IMR-90 (cell line): ENCODE results near the gene PEX5L. TPM values are rescaled to one million over a fixed set of nuclear protein-coding genes. Genes with fewer than 3 reads are reported as not detected.

Experiments used
- ATAC-seq: fragments of 200-7000 bp; cut with Tn5 transposase; 2 replicates; pipeline ENCODE4 v1.9.1; 2020; ENCODE audit warnings: low read depth, mild to moderate bottlenecking, moderate library complexity
- BruUV-seq: library from RNA; stranded (reverse); fragments of 400-500 nt; replicated peaks from 2 replicates; lab custom pipeline; 2021; lab: Mats Ljungman, UMichigan
- CTCF ChIA-PET: fragments of 300-600 bp; formaldehyde crosslinking; extraction: SDS; loops from one replicate; lab custom pipeline; 2021; ENCODE audit warnings: antibody characterized with exemption; lab: Yijun Ruan, JAX
- POLR2A ChIA-PET: fragments of 300-600 bp; sonication (Branson Sonifier 250); formaldehyde crosslinking; loops from one replicate; lab custom pipeline; 2022; ENCODE audit warnings: antibody characterized with exemption; ENCODE audit not compliant: unreplicated experiment; lab: Charles Lee
- DNase-seq: peaks from one replicate; pipeline ENCODE4 v3.0.0; 2013
- H2AFZ ChIP-seq: replicated peaks from 2 replicates; pipeline ENCODE3; 2013; ENCODE audit warnings: low read length, mild to moderate bottlenecking; ENCODE audit not compliant: poor library complexity
- H2AK5ac ChIP-seq: 2 replicates; pipeline ENCODE4 v1.6.1; 2013; ENCODE audit warnings: low read depth, low read length, inconsistent platforms
- H2AK9ac ChIP-seq: replicated peaks from 2 replicates; pipeline ENCODE3; 2013; ENCODE audit warnings: mild to moderate bottlenecking, low read depth, low read length, moderate library complexity; ENCODE audit not compliant: poor library complexity
- H2BK120ac ChIP-seq: 2 replicates; pipeline ENCODE4 v1.6.1; 2013; ENCODE audit warnings: low read depth, low read length, inconsistent platforms
- H2BK15ac ChIP-seq: 3 replicates; pipeline ENCODE4 v1.6.1; 2013; ENCODE audit warnings: low read depth, low read length, inconsistent platforms
- H2BK20ac ChIP-seq: 2 replicates; pipeline ENCODE4 v1.6.1; 2013; ENCODE audit warnings: low read depth, mild to moderate bottlenecking, inconsistent platforms, low read length, moderate library complexity
- H2BK5ac ChIP-seq: 2 replicates; pipeline ENCODE4 v1.6.1; 2013; ENCODE audit warnings: mild to moderate bottlenecking, low read depth, low read length, inconsistent platforms; ENCODE audit not compliant: poor library complexity, severe bottlenecking
- H3K14ac ChIP-seq: replicated peaks from 2 replicates; pipeline ENCODE4 v1.6.1; 2013; ENCODE audit warnings: low read depth, low read length, inconsistent platforms
- H3K18ac ChIP-seq: 2 replicates; pipeline ENCODE4 v1.6.1; 2013; ENCODE audit warnings: low read depth, low read length, control low read depth
- H3K23ac ChIP-seq: 2 replicates; pipeline ENCODE4 v1.6.1; 2013; ENCODE audit warnings: low read depth, low read length, inconsistent platforms
- H3K27ac ChIP-seq: 2 replicates; pipeline ENCODE4 v1.5.1; 2013; ENCODE audit warnings: mild to moderate bottlenecking, control low read depth, low read length; ENCODE audit not compliant: insufficient read depth
- H3K27me3 ChIP-seq: 2 replicates; pipeline ENCODE4 v1.6.1; 2013; ENCODE audit warnings: low read length; ENCODE audit not compliant: control insufficient read depth, insufficient read depth
- H3K36me3 ChIP-seq: 2 replicates; pipeline ENCODE4 v1.6.1; 2013; ENCODE audit warnings: low read length, mixed read lengths; ENCODE audit not compliant: control insufficient read depth, insufficient read depth
- H3K4ac ChIP-seq: 2 replicates; pipeline ENCODE4 v1.6.1; 2013; ENCODE audit warnings: low read depth, low read length, inconsistent platforms
- H3K4me1 ChIP-seq: 2 replicates; pipeline ENCODE4 v1.6.1; 2013; ENCODE audit warnings: low read length, mixed read lengths; ENCODE audit not compliant: control insufficient read depth, insufficient read depth
- H3K4me2 ChIP-seq: 2 replicates; pipeline ENCODE4 v1.6.1; 2013; ENCODE audit warnings: low read depth, mild to moderate bottlenecking, control low read depth, low read length, moderate library complexity
- H3K4me3 ChIP-seq: 2 replicates; pipeline ENCODE4 v1.5.1; 2013; ENCODE audit warnings: low read depth, mild to moderate bottlenecking, control low read depth, low read length, moderate library complexity; ENCODE audit not compliant: insufficient read depth
- H3K56ac ChIP-seq: 2 replicates; pipeline ENCODE4 v1.6.1; 2013; ENCODE audit warnings: low read length, inconsistent platforms; ENCODE audit not compliant: insufficient read depth; ENCODE audit errors: extremely low read depth
- H3K79me1 ChIP-seq, 2 experiments: 2 replicates each; pipeline ENCODE4 v1.6.1; 2013; ENCODE audit warnings: low read length in 2 of 2, inconsistent platforms in 1 of 2, low read depth in 1 of 2
- H3K9ac ChIP-seq: 2 replicates; pipeline ENCODE4 v1.6.1; 2013; ENCODE audit warnings: low read depth, low read length, control low read depth
- H3K9me1 ChIP-seq: 2 replicates; pipeline ENCODE4 v1.6.1; 2013; ENCODE audit warnings: low read length, inconsistent platforms; ENCODE audit not compliant: insufficient read depth
- H3K9me3 ChIP-seq: 2 replicates; pipeline ENCODE4 v1.6.1; 2013; ENCODE audit warnings: low read length; ENCODE audit not compliant: control insufficient read depth, insufficient read depth
- H4K20me1 ChIP-seq: 2 replicates; pipeline ENCODE4 v1.6.1; 2013; ENCODE audit warnings: low read length, inconsistent platforms; ENCODE audit not compliant: insufficient read depth
- H4K5ac ChIP-seq: 2 replicates; pipeline ENCODE4 v1.6.1; 2013; ENCODE audit warnings: mild to moderate bottlenecking, low read depth, low read length, control low read depth
- H4K8ac ChIP-seq, 2 experiments: 2 replicates each; pipeline ENCODE4 v1.6.1; 2013; ENCODE audit warnings: low read depth in 2 of 2, low read length in 2 of 2, control low read depth in 1 of 2, inconsistent platforms in 1 of 2
- H4K91ac ChIP-seq: 2 replicates; pipeline ENCODE4 v1.6.1; 2013; ENCODE audit warnings: low read depth, low read length, inconsistent platforms; ENCODE audit not compliant: insufficient read depth
- CEBPB ChIP-seq: IDR thresholded peaks from 2 replicates; pipeline ENCODE4 v1.6.1; 2012; ENCODE audit warnings: low read depth, low read length, improper control_type of control experiment
- CHD1 ChIP-seq: IDR thresholded peaks from 2 replicates; pipeline ENCODE4 v1.6.1; 2012; ENCODE audit warnings: low read depth, low read length, improper control_type of control experiment
- CTCF ChIP-seq: conservative IDR thresholded peaks from 2 replicates; pipeline ENCODE4 v1.5.1; 2012; ENCODE audit warnings: mild to moderate bottlenecking, low read depth, low read length, improper control_type of control experiment
- ELK1 ChIP-seq: fragments of 150-350 bp; IDR thresholded peaks from 2 replicates; pipeline ENCODE4 v1.6.1; 2016; ENCODE audit warnings: low read depth, mild to moderate bottlenecking, low read length, moderate library complexity, borderline replicate concordance
- MAFK ChIP-seq: IDR thresholded peaks from 2 replicates; pipeline ENCODE4 v1.6.1; 2012; ENCODE audit warnings: low read depth, low read length, improper control_type of control experiment
- MAZ ChIP-seq: IDR thresholded peaks from 2 replicates; pipeline ENCODE4 v1.6.1; 2012; ENCODE audit warnings: low read depth, mild to moderate bottlenecking, low read length, improper control_type of control experiment, moderate library complexity, borderline replicate concordance
- MXI1 ChIP-seq: IDR thresholded peaks from 2 replicates; pipeline ENCODE4 v1.6.1; 2012; ENCODE audit warnings: low read depth, mild to moderate bottlenecking, low read length, moderate library complexity, borderline replicate concordance
- NFE2L2 ChIP-seq: fragments of 150-350 bp; IDR thresholded peaks from 2 replicates; pipeline ENCODE4 v1.6.1; 2016; ENCODE audit warnings: low read depth, mild to moderate bottlenecking, low read length
- POLR2A ChIP-seq: IDR thresholded peaks from 2 replicates; pipeline ENCODE4 v1.6.1; 2012; ENCODE audit warnings: mild to moderate bottlenecking, low read depth, low read length
- RAD21 ChIP-seq: IDR thresholded peaks from 2 replicates; pipeline ENCODE4 v1.6.1; 2012; ENCODE audit warnings: low read length, improper control_type of control experiment
- RCOR1 ChIP-seq: IDR thresholded peaks from 2 replicates; pipeline ENCODE4 v1.6.1; 2012; ENCODE audit warnings: mild to moderate bottlenecking, low read length, improper control_type of control experiment; ENCODE audit not compliant: insufficient replicate concordance
- RFX5 ChIP-seq: IDR thresholded peaks from 2 replicates; pipeline ENCODE4 v1.8.0; 2012; ENCODE audit warnings: low read depth, mild to moderate bottlenecking, low read length, moderate library complexity
- SMC3 ChIP-seq: fragments of 150-350 bp; IDR thresholded peaks from 2 replicates; pipeline ENCODE4 v1.6.1; 2016; ENCODE audit warnings: low read depth, mild to moderate bottlenecking, antibody characterized with exemption, low read length, moderate library complexity
- USF2 ChIP-seq: fragments of 150-350 bp; IDR thresholded peaks from 2 replicates; pipeline ENCODE4 v1.6.1; 2017; ENCODE audit warnings: mild to moderate bottlenecking, antibody characterized with exemption, low read length, low read depth
- WGBS, 2 experiments: methylation state at CpG; one replicate each; pipeline versions ENCODE4 v1.1.5 to v1.1.7; 2013; ENCODE audit warnings: missing lambda C conversion rate in 2 of 2; ENCODE audit not compliant: insufficient read length in 1 of 2; ENCODE audit errors: extremely low coverage in 2 of 2; 5-methylcytosine and 5-hydroxymethylcytosine counted together
- dilution Hi-C: fragments of 300-500 bp; cut with HindIII; formaldehyde crosslinking; loops from one replicate; pipeline ENCODE4 v1.14.3; 2018; ENCODE audit warnings: low sequenced_read_pairs; ENCODE audit not compliant: unreplicated experiment
- in situ Hi-C: fragments of 300-500 bp; cut with MboI; formaldehyde crosslinking; loops from 3 replicates; pipeline ENCODE4 v1.14.3; 2019; ENCODE audit warnings: low sequenced_read_pairs, inconsistent platforms, mixed read lengths
- intact Hi-C: fragments of 100-400 bp; cut with micrococcal nuclease; formaldehyde crosslinking; loops from 2 replicates; pipeline ENCODE4 v1.10.0; 2022
- polyA plus RNA-seq, 3 experiments: library from polyadenylated mRNA; depleted of rRNA; stranded (reverse); fragments of >200 nt; gene quantifications; 2 replicates each; pipeline ENCODE4 v1.2.3, GENCODE V29; 2012; ENCODE audit warnings: low replicate concordance in 1 of 3
- total RNA-seq: library from RNA; depleted of rRNA; stranded (reverse); fragments of >200 nt; gene quantifications from 2 replicates; pipeline ENCODE4 v1.2.3, GENCODE V29; 2012

The PEX5L gene
- total and polyA plus RNA-seq, 2 of the 4 experiments (the other 2 are of a cell fraction), result not detected

GRCh38 chr3:179880868-179881267 lies 155.9 kb downstream of the PEX5L start:
- dilution Hi-C loops, result no loop called here
- intact Hi-C loops, result no loop called here
- Histone ChIP-seq H2AK5ac (no peak overlapping the region), H2BK120ac (no peak overlapping the region), H2AFZ (no peak overlapping the region), H2BK5ac (no peak overlapping the region), H3K27me3 (no peaks in the 10 kb centered on the region; the same call in 1 of the 2 replicates), H3K14ac (no peak overlapping the region), H2AK9ac (no peak overlapping the region), H3K9ac (no peak overlapping the region), H3K4me2 (no peak overlapping the region), H3K9me1 (no peaks in the 10 kb centered on the region), H3K56ac (no peak overlapping the region), H4K8ac (no peak overlapping the region), H4K5ac (no peak overlapping the region), H4K20me1 (no peaks in the 10 kb centered on the region), H3K4ac (no peak overlapping the region), H3K18ac (no peak overlapping the region), H3K9me3 (no peaks in the 10 kb centered on the region), H3K4me3 (no peak overlapping the region), H2BK20ac (no peak overlapping the region), H3K36me3 (no peaks in the 10 kb centered on the region), H3K79me1 (no peaks in the 10 kb centered on the region), H3K4me1 (no peaks in the 10 kb centered on the region), H3K23ac (no peak overlapping the region), H3K27ac (no peak overlapping the region), H2BK15ac (no peak overlapping the region), H4K91ac (no peak overlapping the region)
- TF ChIP-seq POLR2A (no peak), CEBPB (no peak), CTCF (no peak), MAZ (no peak), RAD21 (no peak), NFE2L2 (no peak), ELK1 (no peak), USF2 (no peak), RCOR1 (no peak), CHD1 (no peak), SMC3 (no peak), MXI1 (no peak), RFX5 (no peak), MAFK (no peak)
- ChIA-PET CTCF (interaction anchor here (1.3 kb wide), 1 partner anchor 14 kb away, joined by 3 read pairs; no protein-coding TSS in a partner anchor), POLR2A (no interaction called here)
- no peak for DNase-seq
- in situ Hi-C loops, result no loop called here
- ATAC-seq, result no peak
- no CpG with 5 or more reads among the region's 4 CpGs for WGBS, 2 experiments
- no TSS peak for BruUV-seq
